B cell (primary cell): ENCODE measurements around the gene TERB2. TPM values are rescaled to one million over a fixed set of nuclear protein-coding genes. Genes with fewer than 3 reads are reported as not detected.
"Not testable (repeated sequence)": the region's sequence is repeated elsewhere in the genome, so short reads cannot be mapped to it uniquely, and the experiment has no call there.

Experiments
- ATAC-seq: fragments of 200-7000 bp; cut with Tn5 transposase; one replicate; pipeline ENCODE4 v1.10.0; 2021; ENCODE audit warnings: low read depth, mild to moderate bottlenecking, moderate number of reproducible peaks, moderate library complexity
- CTCF ChIA-PET: fragments of 350-600 bp; sonication (Branson Sonifier 250); formaldehyde crosslinking; loops from one replicate; lab custom pipeline; 2021; ENCODE audit warnings: antibody characterized with exemption, inconsistent platforms; lab: Charles Lee
- POLR2A ChIA-PET: fragments of 350-600 bp; sonication (Branson Sonifier 250); formaldehyde crosslinking; loops from one replicate; lab custom pipeline; 2021; ENCODE audit warnings: antibody characterized with exemption; lab: Charles Lee
- DNase-seq: peaks from one replicate; pipeline ENCODE4 v3.0.0; 2013
- H2AFZ ChIP-seq: 2 replicates; pipeline ENCODE4 v1.6.1; 2012; ENCODE audit warnings: mild to moderate bottlenecking, low read depth, low read length; ENCODE audit not compliant: insufficient read depth, poor library complexity, severe bottlenecking
- H3K27ac ChIP-seq, 2 donors: 1 replicate in 1 of 2; 2 replicates in 1 of 2; pipeline ENCODE4 v1.5.1; 2012 to 2013; ENCODE audit warnings: low read length in 2 of 2, mild to moderate bottlenecking in 2 of 2, moderate library complexity in 1 of 2
- H3K27me3 ChIP-seq, 4 experiments: fragments of 200-600 bp in 1 of 4; sonication (generic) in 1 of 4; replicated peaks in 1 of 4; 1 replicate in 2 of 4; 2 replicates in 2 of 4; pipeline versions ENCODE4 v1.6.1 to v1.7.0; 2013 to 2016; ENCODE audit warnings: low read length in 3 of 4, mild to moderate bottlenecking in 2 of 4, mixed read lengths in 1 of 4, moderate library complexity in 1 of 4; ENCODE audit not compliant: insufficient read depth in 4 of 4, control insufficient read depth in 3 of 4; ENCODE audit errors: control extremely low read depth in 1 of 4
- H3K36me3 ChIP-seq, 2 experiments: replicated peaks in 1 of 2; 1 replicate in 1 of 2; 2 replicates in 1 of 2; pipeline versions ENCODE4 v1.6.1 to v1.7.1; 2013; ENCODE audit warnings: low read length in 1 of 2; ENCODE audit not compliant: insufficient read depth in 2 of 2, control insufficient read depth in 1 of 2; ENCODE audit errors: control extremely low read depth in 1 of 2, extremely low read depth in 1 of 2
- H3K4me1 ChIP-seq, 2 donors: fragments of 200-600 bp in 1 of 2; sonication (generic) in 1 of 2; 1 replicate in 1 of 2; 2 replicates in 1 of 2; pipeline versions ENCODE4 v1.5.1 to v1.6.1; 2013 to 2017; ENCODE audit warnings: low read length in 2 of 2; ENCODE audit not compliant: control insufficient read depth in 2 of 2, insufficient read depth in 2 of 2
- H3K4me2 ChIP-seq: replicated peaks from 2 replicates; pipeline ENCODE3; 2012; ENCODE audit warnings: mild to moderate bottlenecking, low read depth, low read length; ENCODE audit not compliant: poor library complexity, severe bottlenecking
- H3K4me3 ChIP-seq, 5 experiments: fragments of 200-600 bp in 1 of 5; sonication (generic) in 1 of 5; 1 replicate in 3 of 5; 2 replicates in 2 of 5; pipeline versions ENCODE4 v1.5.1 to v1.7.0; 2011 to 2016; ENCODE audit warnings: low read length in 4 of 5, mild to moderate bottlenecking in 4 of 5, low read depth in 2 of 5, control low read depth in 1 of 5, moderate library complexity in 1 of 5; ENCODE audit not compliant: insufficient read depth in 1 of 5; ENCODE audit errors: control extremely low read depth in 1 of 5, extremely low read depth in 1 of 5
- H3K79me2 ChIP-seq: fragments of 200-600 bp; sonication (generic); one replicate; pipeline ENCODE4 v1.6.0; 2016; ENCODE audit warnings: low read length; ENCODE audit not compliant: control insufficient read depth, insufficient read depth
- H3K9ac ChIP-seq: fragments of 200-600 bp; sonication (generic); 2 replicates; pipeline ENCODE4 v1.6.1; 2017; ENCODE audit warnings: mild to moderate bottlenecking, low read length, moderate library complexity
- H3K9me3 ChIP-seq, 3 donors: one replicate each; pipeline versions ENCODE4 v1.6.1 to v1.7.1; 2013; ENCODE audit warnings: low read length in 2 of 3; ENCODE audit not compliant: control insufficient read depth in 2 of 3, insufficient read depth in 1 of 3; ENCODE audit errors: control extremely low read depth in 1 of 3
- H4K20me1 ChIP-seq: 2 replicates; pipeline ENCODE4 v1.6.0; 2012; ENCODE audit warnings: mild to moderate bottlenecking, low read length; ENCODE audit not compliant: insufficient read depth, control insufficient read depth, poor library complexity, severe bottlenecking
- H3K27ac Mint-ChIP-seq: one replicate; pipeline ENCODE4 v1.8.0; 2021; ENCODE audit warnings: mixed read lengths
- H3K27me3 Mint-ChIP-seq: one replicate; pipeline ENCODE4 v1.8.0; 2021; ENCODE audit warnings: mixed read lengths
- H3K4me1 Mint-ChIP-seq: one replicate; pipeline ENCODE4 v1.8.0; 2021; ENCODE audit warnings: mixed read lengths
- H3K4me3 Mint-ChIP-seq: one replicate; pipeline ENCODE4 v1.8.0; 2021; ENCODE audit warnings: mixed read lengths
- H3K9me3 Mint-ChIP-seq: one replicate; pipeline ENCODE4 v1.8.0; 2022; ENCODE audit warnings: mixed read lengths; ENCODE audit not compliant: insufficient read depth
- WGBS: methylation state at CpG from one replicate; pipeline ENCODE4 v1.1.5; 2013; ENCODE audit warnings: missing lambda C conversion rate; ENCODE audit not compliant: insufficient coverage; 5-methylcytosine and 5-hydroxymethylcytosine counted together
- intact Hi-C: fragments of 100-400 bp; cut with micrococcal nuclease; formaldehyde crosslinking; loops from one replicate; pipeline ENCODE4 v1.10.0; 2022
- polyA plus RNA-seq: library from polyadenylated mRNA; depleted of rRNA; stranded (reverse); fragments of >200 nt; gene quantifications from 2 replicates; pipeline ENCODE4 v1.2.3, GENCODE V29; 2012
- total RNA-seq, 2 donors: library from RNA; stranded (reverse); fragments of 120-200 nt in 1 of 2; gene quantifications; 1 replicate in 1 of 2; 2 replicates in 1 of 2; pipeline versions ENCODE4 v1.2.3 to v1.2.4, GENCODE V29; 2013 to 2022

The TERB2 gene
- total and polyA plus RNA-seq, 2 donors (not counting 1 experiment from before 2014, with no cell fraction given) = not detected

DNA sequence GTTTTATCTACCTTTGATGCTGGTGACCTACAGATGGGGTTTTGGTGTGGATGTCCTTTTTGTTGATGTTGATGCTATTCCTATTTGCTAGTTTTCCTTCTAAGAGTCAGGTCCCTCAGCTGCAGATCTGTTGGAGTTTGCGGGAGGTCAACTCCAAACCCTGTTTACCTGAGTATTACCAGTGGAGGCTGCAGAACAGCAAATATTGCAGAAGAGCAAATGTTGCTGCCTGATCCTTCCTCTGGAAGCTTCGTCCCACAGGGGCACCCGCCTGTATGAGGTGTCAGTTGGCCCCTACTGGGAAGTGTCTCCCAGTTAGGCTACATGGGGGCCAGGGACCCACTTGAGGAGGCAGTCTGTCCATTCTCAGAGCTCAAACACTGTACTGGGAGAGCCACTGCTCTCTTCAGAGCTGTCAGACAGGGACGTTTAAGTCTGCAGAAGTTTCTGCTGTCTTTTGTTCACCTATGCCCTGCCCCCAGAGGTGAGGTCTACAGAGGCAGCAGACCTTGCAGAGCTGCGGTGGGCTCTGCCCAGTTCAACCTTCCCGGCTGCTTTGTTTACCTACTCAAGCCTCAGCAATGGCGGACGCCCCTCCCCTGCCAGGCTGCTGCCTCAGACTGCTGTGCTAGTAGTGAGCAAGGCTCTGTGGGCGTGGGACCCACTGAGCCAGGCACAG lies 63.9 kb downstream of the TERB2 start:
- H3K36me3 ChIP-seq, H3K27ac Mint-ChIP-seq, H4K20me1 ChIP-seq, H3K4me2 ChIP-seq, H3K9me3 Mint-ChIP-seq, POLR2A ChIA-PET, H3K27ac ChIP-seq, H3K4me3 ChIP-seq, DNase-seq, ATAC-seq, H3K9me3 ChIP-seq, H3K9ac ChIP-seq, H2AFZ ChIP-seq, H3K27me3 ChIP-seq, H3K4me3 Mint-ChIP-seq: not testable (repeated sequence)
- Mint-ChIP-seq H3K27me3 (peaks cover 25% of the 10 kb centered on the region), H3K4me1 (peaks cover 21% of the 10 kb centered on the region)
- CTCF ChIA-PET = interaction anchor here (0.7 kb wide), 1 partner anchor 113 kb away, joined by 3 read pairs; no protein-coding TSS in a partner anchor
- WGBS = 94% methylated on average over 8 of the region's 9 CpGs
- intact Hi-C loops = loop anchor here (5.0 to 10.0 kb wide), 2 partner anchors 167 to 384 kb away; partner anchors contain the start of gene SHF
- peaks cover 12 to 16% of the 10 kb centered on the region in 2 donors for H3K4me1 ChIP-seq
- peaks cover 18% of the 10 kb centered on the region for H3K79me2 ChIP-seq

DNA sequence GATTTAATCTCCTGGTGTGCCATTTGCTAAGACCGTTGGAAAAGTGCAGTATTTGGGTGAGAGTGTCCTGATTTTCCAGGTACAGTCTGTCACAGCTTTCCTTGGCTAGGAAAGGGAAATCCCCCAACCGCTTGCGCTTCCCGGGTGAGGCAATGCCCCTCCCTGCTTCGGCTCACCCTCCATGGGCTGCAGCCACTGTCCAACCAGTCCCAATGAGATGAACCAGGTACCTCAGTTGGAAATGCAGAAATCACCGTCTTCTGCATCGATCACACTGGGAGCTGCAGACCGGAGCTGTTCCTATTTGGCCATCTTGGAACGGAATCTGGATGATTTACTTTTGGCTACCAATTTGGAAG lies 64.4 kb downstream of the TERB2 start:
- Mint-ChIP-seq H3K27me3 (peaks cover 25% of the 10 kb centered on the region), H3K4me1 (peaks cover 24% of the 10 kb centered on the region)
- ATAC-seq, H3K9me3 Mint-ChIP-seq, H3K36me3 ChIP-seq, POLR2A ChIA-PET, H3K4me2 ChIP-seq, H3K9ac ChIP-seq, H3K4me3 Mint-ChIP-seq, DNase-seq, H3K9me3 ChIP-seq, H4K20me1 ChIP-seq, H3K27me3 ChIP-seq, H3K27ac Mint-ChIP-seq, H3K4me3 ChIP-seq, H3K27ac ChIP-seq, H2AFZ ChIP-seq: not testable (repeated sequence)
- CTCF ChIA-PET = interaction anchor here (0.7 kb wide), 1 partner anchor 97 kb away, joined by 3 read pairs; no protein-coding TSS in a partner anchor
- 96% methylated on average over 9 of the region's 9 CpGs for WGBS
- H3K79me2 ChIP-seq = peaks cover 18% of the 10 kb centered on the region
- intact Hi-C loops = loop anchor here (5.0 to 10.0 kb wide), 2 partner anchors 166 to 384 kb away; partner anchors contain the start of gene SHF
- peaks cover 12 to 16% of the 10 kb centered on the region in 2 donors for H3K4me1 ChIP-seq
